Hair follicle dermal papilla cell (primary cell): ENCODE data around the gene OTUD3. TPM values are rescaled to one million over a fixed set of nuclear protein-coding genes. Genes with fewer than 3 reads are reported as not detected.

ENCODE experiments used
- total RNA-seq: library from RNA; depleted of rRNA; stranded (reverse); fragments of >200 nt; gene quantifications from 2 replicates; pipeline ENCODE4 v1.2.3, GENCODE V29; 2012

Gene OTUD3
- total RNA-seq: 3.2 and 4.9 TPM in 2 replicates

GRCh38 chr1:19882111-19883071, at the start of gene OTUD3:
TSS of gene OTUD3 (plus strand) at chr1:19882395. CDS start at chr1:19882514, 119 bp downstream.

GRCh38 chr1:19923137-19923952, 41.1 kb downstream of the OTUD3 start, which contains the start of gene PLA2G2E:
TSS of gene PLA2G2E (minus strand) at chr1:19923617. CDS start at chr1:19923559, 58 bp downstream.

Other genes starting within 250 kb of the OTUD3 start
- gene NBL1, start 238.1 kb upstream of the OTUD3 start, total RNA-seq: 70.7 and 105 TPM in 2 replicates
- 0.12 TPM in 1 of 2 replicates, not detected in the other for gene HTR6, start 217.5 kb upstream of the OTUD3 start, total RNA-seq
- gene TMCO4, start 82.5 kb upstream of the OTUD3 start, total RNA-seq: 28.3 and 30.7 TPM in 2 replicates
- gene RNF186, start 67.1 kb upstream of the OTUD3 start, total RNA-seq: not detected in 2 replicates
- not detected in 2 replicates for gene PLA2G2E, start 41.2 kb downstream of the OTUD3 start, total RNA-seq
- not detected in 2 replicates for gene PLA2G2A, start 97.2 kb downstream of the OTUD3 start, total RNA-seq
- not detected in 2 replicates for gene PLA2G5, start 187.8 kb downstream of the OTUD3 start, total RNA-seq
- not detected in 2 replicates for gene PLA2G2D, start 237.1 kb downstream of the OTUD3 start, total RNA-seq